Endothelial cell (in vitro differentiated cells): ENCODE measurements around the gene NPSR1. TPM values are rescaled to one million over a fixed set of nuclear protein-coding genes. Genes with fewer than 3 reads are reported as not detected.

Source experiments
- DNase-seq: peaks from one replicate; pipeline ENCODE4 v3.0.0; 2021; ENCODE audit warnings: low spot score
- H3K27ac Mint-ChIP-seq: one replicate; pipeline ENCODE4 v1.8.0; 2021; ENCODE audit warnings: mixed read lengths, inconsistent platforms; ENCODE audit not compliant: unreplicated experiment
- H3K27me3 Mint-ChIP-seq: one replicate; pipeline ENCODE4 v1.8.0; 2021; ENCODE audit warnings: mild to moderate bottlenecking, moderate library complexity, mixed read lengths, inconsistent platforms; ENCODE audit not compliant: unreplicated experiment
- H3K36me3 Mint-ChIP-seq: one replicate; pipeline ENCODE4 v1.8.0; 2021; ENCODE audit warnings: mild to moderate bottlenecking, low read depth, mixed read lengths, inconsistent platforms; ENCODE audit not compliant: unreplicated experiment
- H3K4me1 Mint-ChIP-seq: one replicate; pipeline ENCODE4 v1.8.0; 2021; ENCODE audit warnings: mild to moderate bottlenecking, mixed read lengths, inconsistent platforms; ENCODE audit not compliant: unreplicated experiment
- H3K4me3 Mint-ChIP-seq: one replicate; pipeline ENCODE4 v1.8.0; 2021; ENCODE audit warnings: mild to moderate bottlenecking, mixed read lengths, inconsistent platforms; ENCODE audit not compliant: unreplicated experiment
- H3K9me3 Mint-ChIP-seq: one replicate; pipeline ENCODE4 v1.8.0; 2021; ENCODE audit warnings: mixed read lengths, inconsistent platforms; ENCODE audit not compliant: unreplicated experiment
- CTCF ChIP-seq: fragments of 200-600 bp; sonication (generic); IDR thresholded peaks from one replicate; pipeline ENCODE4 v1.5.0; 2021; ENCODE audit warnings: antibody characterized with exemption; ENCODE audit not compliant: unreplicated experiment
- total RNA-seq: library from RNA; stranded (reverse); fragmentation: NEBNext Ultra II Directional; extraction: Animal tissue kit (Norgen Biotek cat#: 25700); gene quantifications from one replicate; pipeline ENCODE4 v1.2.1, GENCODE V29; 2021; ENCODE audit not compliant: unreplicated experiment

The NPSR1 gene
- total RNA-seq, 1 donor from 2014 or later, result not detected

- DNase-seq, result no peak
- H3K4me3 Mint-ChIP-seq, result no peak overlapping the region
- peaks cover 3% of the 10 kb centered on the region for H3K27me3 Mint-ChIP-seq
- no peak overlapping the region for H3K27ac Mint-ChIP-seq
- H3K36me3 Mint-ChIP-seq, result no peaks in the 10 kb centered on the region
- no peak for TF ChIP-seq CTCF
- H3K9me3 Mint-ChIP-seq, result no peaks in the 10 kb centered on the region
- peaks cover 2% of the 10 kb centered on the region for H3K4me1 Mint-ChIP-seq
Observed at GRCh38 chr7:34756025-34756437, 98.0 kb downstream of the NPSR1 start.

GRCh38 chr7:34756691-34757090, 98.7 kb downstream of the NPSR1 start:
- H3K36me3 Mint-ChIP-seq, result no peaks in the 10 kb centered on the region
- TF ChIP-seq CTCF, result no peak
- no peaks in the 10 kb centered on the region for H3K9me3 Mint-ChIP-seq
- H3K4me3 Mint-ChIP-seq, result no peak overlapping the region
- H3K27ac Mint-ChIP-seq, result no peak overlapping the region
- peaks cover 2% of the 10 kb centered on the region for H3K27me3 Mint-ChIP-seq
- peaks cover 2% of the 10 kb centered on the region for H3K4me1 Mint-ChIP-seq
- DNase-seq, result no peak

- no peak overlapping the region for H3K27ac Mint-ChIP-seq
- no peaks in the 10 kb centered on the region for H3K36me3 Mint-ChIP-seq
- H3K9me3 Mint-ChIP-seq, result no peaks in the 10 kb centered on the region
- H3K4me1 Mint-ChIP-seq, result peaks cover 1% of the 10 kb centered on the region
- no peak for TF ChIP-seq CTCF
- DNase-seq, result no peak
- H3K27me3 Mint-ChIP-seq, result no peaks in the 10 kb centered on the region
- no peak overlapping the region for H3K4me3 Mint-ChIP-seq
Observed at GRCh38 chr7:34757570-34758110, 99.6 kb downstream of the NPSR1 start.

- Mint-ChIP-seq H3K27me3 (no peaks in the 10 kb centered on the region), H3K27ac (no peak overlapping the region), H3K4me3 (no peak overlapping the region), H3K4me1 (no peaks in the 10 kb centered on the region), H3K9me3 (no peaks in the 10 kb centered on the region), H3K36me3 (no peaks in the 10 kb centered on the region)
- no peak for TF ChIP-seq CTCF
- no peak for DNase-seq
Observed at GRCh38 chr7:34758111-34758601, 100.1 kb downstream of the NPSR1 start.

- DNase-seq, result peak; percentile 22
- Mint-ChIP-seq H3K27me3 (no peaks in the 10 kb centered on the region), H3K4me3 (no peak overlapping the region), H3K27ac (no peak overlapping the region), H3K9me3 (no peaks in the 10 kb centered on the region), H3K4me1 (no peaks in the 10 kb centered on the region), H3K36me3 (no peaks in the 10 kb centered on the region)
- TF ChIP-seq CTCF, result peak; percentile 66
Observed at GRCh38 chr7:34759477-34760125, 101.6 kb downstream of the NPSR1 start.
